ENCODE results near the gene SUSD6.
A peak's percentile ranks its signal among the peaks of the same experiment; 100 is the strongest.

The SUSD6 gene

GRCh38 chr14:69625299-69626131 lies 14.1 kb downstream of the SUSD6 start:
- Histone ChIP-seq H3K4me3 (ENCODE audit: low read length) (peak overlapping the region; percentile 36), H3K4me1 (ENCODE audit: control insufficient read depth, insufficient read depth, low read length) (peaks cover 13% of the 10 kb centered on the region), H3K36me3 (ENCODE audit: insufficient read depth, low read length) (no peaks in the 10 kb centered on the region), H3K9me3 (replicated peaks; ENCODE audit: low read length) (no peaks in the 10 kb centered on the region), H3K9ac (ENCODE audit: low read depth, low read length) (peak overlapping the region; percentile 39), H3K27me3 (ENCODE audit: control insufficient read depth, insufficient read depth, low read length) (no peaks in the 10 kb centered on the region), H3K4me2 (ENCODE audit: low read length) (peak overlapping the region; percentile 72)

- no peak overlapping the region for H3K4me3 ChIP-seq (ENCODE audit: low read length)
Observed at GRCh38 chr14:69626132-69626500, 14.7 kb downstream of the SUSD6 start.

GRCh38 chr14:69629225-69630127 lies 18.1 kb downstream of the SUSD6 start:
- H3K9me3 ChIP-seq (replicated peaks; ENCODE audit: low read length) = no peaks in the 10 kb centered on the region
- no peaks in the 10 kb centered on the region for H3K36me3 ChIP-seq (ENCODE audit: insufficient read depth, low read length)
- no peaks in the 10 kb centered on the region for H3K27me3 ChIP-seq (ENCODE audit: control insufficient read depth, insufficient read depth, low read length)
- H3K9ac ChIP-seq (ENCODE audit: low read depth, low read length) = no peak overlapping the region
- H3K4me3 ChIP-seq (ENCODE audit: low read length) = no peak overlapping the region
- H3K4me1 ChIP-seq (ENCODE audit: control insufficient read depth, insufficient read depth, low read length) = peaks cover 25% of the 10 kb centered on the region
- H3K4me2 ChIP-seq (ENCODE audit: low read length) = no peak overlapping the region

More at GRCh38 chr14:69626132-69626500, 14.7 kb downstream of the SUSD6 start:
- Histone ChIP-seq H3K4me2 (ENCODE audit: low read length) (no peak overlapping the region), H3K9ac (ENCODE audit: low read depth, low read length) (no peak overlapping the region), H3K27me3 (ENCODE audit: control insufficient read depth, insufficient read depth, low read length) (no peaks in the 10 kb centered on the region), H3K9me3 (replicated peaks; ENCODE audit: low read length) (no peaks in the 10 kb centered on the region), H3K4me1 (ENCODE audit: control insufficient read depth, insufficient read depth, low read length) (peaks cover 13% of the 10 kb centered on the region), H3K36me3 (ENCODE audit: insufficient read depth, low read length) (no peaks in the 10 kb centered on the region)

- Histone ChIP-seq H3K9ac (ENCODE audit: low read depth, low read length) (no peak overlapping the region), H3K4me1 (ENCODE audit: control insufficient read depth, insufficient read depth, low read length) (peaks cover 19% of the 10 kb centered on the region), H3K27me3 (ENCODE audit: control insufficient read depth, insufficient read depth, low read length) (no peaks in the 10 kb centered on the region), H3K4me3 (ENCODE audit: low read length) (no peak overlapping the region), H3K36me3 (ENCODE audit: insufficient read depth, low read length) (no peaks in the 10 kb centered on the region), H3K9me3 (replicated peaks; ENCODE audit: low read length) (no peaks in the 10 kb centered on the region), H3K4me2 (ENCODE audit: low read length) (no peak overlapping the region)
Observed at GRCh38 chr14:69630360-69630759, 19.0 kb downstream of the SUSD6 start.

GRCh38 chr14:69631509-69631908 lies 20.1 kb downstream of the SUSD6 start:
- Histone ChIP-seq H3K4me3 (ENCODE audit: low read length) (no peak overlapping the region), H3K9me3 (replicated peaks; ENCODE audit: low read length) (no peaks in the 10 kb centered on the region), H3K27me3 (ENCODE audit: control insufficient read depth, insufficient read depth, low read length) (no peaks in the 10 kb centered on the region), H3K36me3 (ENCODE audit: insufficient read depth, low read length) (no peaks in the 10 kb centered on the region), H3K4me1 (ENCODE audit: control insufficient read depth, insufficient read depth, low read length) (peaks cover 11% of the 10 kb centered on the region), H3K9ac (ENCODE audit: low read depth, low read length) (no peak overlapping the region), H3K4me2 (ENCODE audit: low read length) (peak overlapping the region; percentile 35)

- Histone ChIP-seq H3K27me3 (ENCODE audit: control insufficient read depth, insufficient read depth, low read length) (no peaks in the 10 kb centered on the region), H3K4me1 (ENCODE audit: control insufficient read depth, insufficient read depth, low read length) (peaks cover 12% of the 10 kb centered on the region), H3K9ac (ENCODE audit: low read depth, low read length) (no peak overlapping the region), H3K9me3 (replicated peaks; ENCODE audit: low read length) (no peaks in the 10 kb centered on the region), H3K4me3 (ENCODE audit: low read length) (no peak overlapping the region), H3K36me3 (ENCODE audit: insufficient read depth, low read length) (no peaks in the 10 kb centered on the region), H3K4me2 (ENCODE audit: low read length) (peak overlapping the region; percentile 35)
Observed at GRCh38 chr14:69632164-69632563, 20.8 kb downstream of the SUSD6 start.

GRCh38 chr14:69632593-69633151 lies 21.3 kb downstream of the SUSD6 start:
- Histone ChIP-seq H3K36me3 (ENCODE audit: insufficient read depth, low read length) (no peaks in the 10 kb centered on the region), H3K9ac (ENCODE audit: low read depth, low read length) (no peak overlapping the region), H3K27me3 (ENCODE audit: control insufficient read depth, insufficient read depth, low read length) (no peaks in the 10 kb centered on the region), H3K9me3 (replicated peaks; ENCODE audit: low read length) (no peaks in the 10 kb centered on the region), H3K4me2 (ENCODE audit: low read length) (no peak overlapping the region), H3K4me1 (ENCODE audit: control insufficient read depth, insufficient read depth, low read length) (peaks cover 17% of the 10 kb centered on the region), H3K4me3 (ENCODE audit: low read length) (no peak overlapping the region)

GRCh38 chr14:69633238-69633637 lies 21.8 kb downstream of the SUSD6 start:
- peaks cover 22% of the 10 kb centered on the region for H3K4me1 ChIP-seq (ENCODE audit: control insufficient read depth, insufficient read depth, low read length)
- no peaks in the 10 kb centered on the region for H3K36me3 ChIP-seq (ENCODE audit: insufficient read depth, low read length)
- H3K4me2 ChIP-seq (ENCODE audit: low read length) = no peak overlapping the region
- H3K9me3 ChIP-seq (replicated peaks; ENCODE audit: low read length) = no peaks in the 10 kb centered on the region
- H3K4me3 ChIP-seq (ENCODE audit: low read length) = no peak overlapping the region
- no peaks in the 10 kb centered on the region for H3K27me3 ChIP-seq (ENCODE audit: control insufficient read depth, insufficient read depth, low read length)
- no peak overlapping the region for H3K9ac ChIP-seq (ENCODE audit: low read depth, low read length)

GRCh38 chr14:69635981-69636639 lies 24.7 kb downstream of the SUSD6 start:
- Histone ChIP-seq H3K4me1 (ENCODE audit: control insufficient read depth, insufficient read depth, low read length) (peaks cover 22% of the 10 kb centered on the region), H3K27me3 (ENCODE audit: control insufficient read depth, insufficient read depth, low read length) (no peaks in the 10 kb centered on the region), H3K4me3 (ENCODE audit: low read length) (no peak overlapping the region)

GRCh38 chr14:69636718-69637480 lies 25.5 kb downstream of the SUSD6 start:
- H3K4me1 ChIP-seq (ENCODE audit: control insufficient read depth, insufficient read depth, low read length) = peaks cover 14% of the 10 kb centered on the region
- no peaks in the 10 kb centered on the region for H3K36me3 ChIP-seq (ENCODE audit: insufficient read depth, low read length)
- no peaks in the 10 kb centered on the region for H3K27me3 ChIP-seq (ENCODE audit: control insufficient read depth, insufficient read depth, low read length)
- H3K4me3 ChIP-seq (ENCODE audit: low read length) = no peak overlapping the region
- no peak overlapping the region for H3K4me2 ChIP-seq (ENCODE audit: low read length)
- H3K9ac ChIP-seq (ENCODE audit: low read depth, low read length) = no peak overlapping the region
- no peaks in the 10 kb centered on the region for H3K9me3 ChIP-seq (replicated peaks; ENCODE audit: low read length)

More at GRCh38 chr14:69635981-69636639, 24.7 kb downstream of the SUSD6 start:
- H3K9me3 ChIP-seq (replicated peaks; ENCODE audit: low read length) = no peaks in the 10 kb centered on the region
- no peak overlapping the region for H3K9ac ChIP-seq (ENCODE audit: low read depth, low read length)
- no peak overlapping the region for H3K4me2 ChIP-seq (ENCODE audit: low read length)
- no peaks in the 10 kb centered on the region for H3K36me3 ChIP-seq (ENCODE audit: insufficient read depth, low read length)

Data from skeletal muscle satellite cell (primary cell).